Measurements from ENCODE around the gene SRPK2.

DNA sequence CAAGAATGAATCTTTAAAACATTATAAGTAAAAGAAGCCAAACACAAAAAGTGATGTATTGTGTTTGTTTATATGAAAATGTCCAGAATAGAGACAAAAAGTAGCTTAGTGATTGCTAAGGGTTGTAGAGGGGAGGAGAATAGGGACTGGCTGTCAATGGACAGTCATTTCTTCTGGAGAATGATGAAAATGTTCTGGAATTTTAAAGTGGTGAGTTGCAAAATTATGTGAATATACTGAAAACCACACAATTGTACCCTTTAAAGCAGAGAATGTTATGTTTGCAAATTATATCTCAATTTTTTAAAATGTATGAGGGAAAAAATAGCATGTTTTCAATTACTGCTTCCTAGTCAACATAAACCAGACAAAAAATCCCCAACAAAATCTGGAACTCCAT is 200.5 kb downstream of the SRPK2 start:
- TF ChIP-seq, protein P1, sequence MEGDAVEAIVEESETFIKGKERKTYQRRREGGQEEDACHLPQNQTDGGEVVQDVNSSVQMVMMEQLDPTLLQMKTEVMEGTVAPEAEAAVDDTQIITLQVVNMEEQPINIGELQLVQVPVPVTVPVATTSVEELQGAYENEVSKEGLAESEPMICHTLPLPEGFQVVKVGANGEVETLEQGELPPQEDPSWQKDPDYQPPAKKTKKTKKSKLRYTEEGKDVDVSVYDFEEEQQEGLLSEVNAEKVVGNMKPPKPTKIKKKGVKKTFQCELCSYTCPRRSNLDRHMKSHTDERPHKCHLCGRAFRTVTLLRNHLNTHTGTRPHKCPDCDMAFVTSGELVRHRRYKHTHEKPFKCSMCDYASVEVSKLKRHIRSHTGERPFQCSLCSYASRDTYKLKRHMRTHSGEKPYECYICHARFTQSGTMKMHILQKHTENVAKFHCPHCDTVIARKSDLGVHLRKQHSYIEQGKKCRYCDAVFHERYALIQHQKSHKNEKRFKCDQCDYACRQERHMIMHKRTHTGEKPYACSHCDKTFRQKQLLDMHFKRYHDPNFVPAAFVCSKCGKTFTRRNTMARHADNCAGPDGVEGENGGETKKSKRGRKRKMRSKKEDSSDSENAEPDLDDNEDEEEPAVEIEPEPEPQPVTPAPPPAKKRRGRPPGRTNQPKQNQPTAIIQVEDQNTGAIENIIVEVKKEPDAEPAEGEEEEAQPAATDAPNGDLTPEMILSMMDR (IDR thresholded peaks at IDR 0.05) = no peak
- TF ChIP-seq POLR2A (IDR thresholded peaks at IDR 0.05) = no peak
